ENCODE measurements around the gene DNAAF2. TPM values are rescaled to one million over a fixed set of nuclear protein-coding genes. Genes with fewer than 3 reads are reported as not detected.

DNAAF2 gene
- total RNA-seq, 1 experiment from 2014 or later = 9.9 TPM

DNA sequence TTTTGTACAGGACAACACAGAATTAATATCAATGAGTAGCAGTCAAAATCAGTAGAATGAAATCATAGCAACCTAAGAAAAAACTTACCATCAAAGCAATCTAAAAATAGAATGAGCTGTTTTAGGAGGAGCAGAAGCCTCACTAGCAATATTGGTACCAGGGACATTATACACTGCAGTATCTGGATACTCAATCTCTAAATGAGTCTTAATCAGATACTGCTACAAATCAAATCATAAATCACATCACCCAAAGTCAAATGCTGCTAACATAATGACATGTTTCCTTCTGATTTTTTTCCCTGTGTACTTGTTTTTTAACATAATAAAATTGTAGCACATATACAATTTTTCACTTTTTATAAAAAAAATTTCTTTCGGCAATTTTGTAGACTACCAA, 56.9 kb downstream of the DNAAF2 start:
- BruUV-seq (replicated peaks) = no TSS peak
- no peak for DNase-seq (ENCODE audit: unreplicated experiment)
- ChIA-PET POLR2A (no interaction called here), CTCF (interaction anchor here (0.6 to 1.6 kb wide), 2 partner anchors 13 to 117 kb away, joined by 3 to 4 read pairs; no protein-coding TSS in a partner anchor)
- peaks cover 71% of the 10 kb centered on the region for H3K36me3 Mint-ChIP-seq (ENCODE audit: insufficient read depth, unreplicated experiment)
- H3K27me3 Mint-ChIP-seq (ENCODE audit: insufficient read depth, unreplicated experiment) = no peaks in the 10 kb centered on the region
- no peak overlapping the region for H3K27ac Mint-ChIP-seq (ENCODE audit: low read depth, unreplicated experiment)
- TF ChIP-seq, protein P1, sequence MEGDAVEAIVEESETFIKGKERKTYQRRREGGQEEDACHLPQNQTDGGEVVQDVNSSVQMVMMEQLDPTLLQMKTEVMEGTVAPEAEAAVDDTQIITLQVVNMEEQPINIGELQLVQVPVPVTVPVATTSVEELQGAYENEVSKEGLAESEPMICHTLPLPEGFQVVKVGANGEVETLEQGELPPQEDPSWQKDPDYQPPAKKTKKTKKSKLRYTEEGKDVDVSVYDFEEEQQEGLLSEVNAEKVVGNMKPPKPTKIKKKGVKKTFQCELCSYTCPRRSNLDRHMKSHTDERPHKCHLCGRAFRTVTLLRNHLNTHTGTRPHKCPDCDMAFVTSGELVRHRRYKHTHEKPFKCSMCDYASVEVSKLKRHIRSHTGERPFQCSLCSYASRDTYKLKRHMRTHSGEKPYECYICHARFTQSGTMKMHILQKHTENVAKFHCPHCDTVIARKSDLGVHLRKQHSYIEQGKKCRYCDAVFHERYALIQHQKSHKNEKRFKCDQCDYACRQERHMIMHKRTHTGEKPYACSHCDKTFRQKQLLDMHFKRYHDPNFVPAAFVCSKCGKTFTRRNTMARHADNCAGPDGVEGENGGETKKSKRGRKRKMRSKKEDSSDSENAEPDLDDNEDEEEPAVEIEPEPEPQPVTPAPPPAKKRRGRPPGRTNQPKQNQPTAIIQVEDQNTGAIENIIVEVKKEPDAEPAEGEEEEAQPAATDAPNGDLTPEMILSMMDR (IDR thresholded peaks at IDR 0.05; ENCODE audit: unreplicated experiment) = no peak
- intact Hi-C loops (cut with micrococcal nuclease) = no loop called here
- no peak overlapping the region for H3K4me3 Mint-ChIP-seq (ENCODE audit: unreplicated experiment)
- H3K4me1 Mint-ChIP-seq (ENCODE audit: insufficient read depth, unreplicated experiment) = peaks cover 19% of the 10 kb centered on the region
- H3K9me3 Mint-ChIP-seq (ENCODE audit: unreplicated experiment) = peaks cover 1% of the 10 kb centered on the region

Other genes starting within 250 kb of the DNAAF2 start
- gene RPS29, start 48.9 kb downstream of the DNAAF2 start, total RNA-seq (2022) = 1,499 and 1,837 TPM in 2 replicates
- 17.0 and 19.8 TPM in 2 replicates for gene LRR1, start 36.3 kb downstream of the DNAAF2 start, total RNA-seq (2022)
- 257 and 299 TPM in 2 replicates for gene RPL36AL, start 14.6 kb downstream of the DNAAF2 start, total RNA-seq (2022)
- 43.8 and 44.3 TPM in 2 replicates for gene MGAT2, start 14.4 kb downstream of the DNAAF2 start, total RNA-seq (2022)
- gene POLE2, start 53.0 kb upstream of the DNAAF2 start, total RNA-seq (2022) = 1.9 and 3.8 TPM in 2 replicates
- gene KLHDC1, start 57.9 kb upstream of the DNAAF2 start, total RNA-seq (2022) = 0.35 and 0.52 TPM in 2 replicates
- gene KLHDC2, start 132.9 kb upstream of the DNAAF2 start, total RNA-seq (2022) = 28.3 and 32.4 TPM in 2 replicates
- 55.0 and 57.7 TPM in 2 replicates for gene NEMF, start 217.5 kb upstream of the DNAAF2 start, total RNA-seq (2022)